ENCODE data around the gene ZC3H10. TPM values are rescaled to one million over a fixed set of nuclear protein-coding genes. Genes with fewer than 3 reads are reported as not detected.
"Not testable (repeated sequence)": the region's sequence is repeated elsewhere in the genome, so short reads cannot be mapped to it uniquely, and the experiment has no call there.

The ZC3H10 gene, protein sequence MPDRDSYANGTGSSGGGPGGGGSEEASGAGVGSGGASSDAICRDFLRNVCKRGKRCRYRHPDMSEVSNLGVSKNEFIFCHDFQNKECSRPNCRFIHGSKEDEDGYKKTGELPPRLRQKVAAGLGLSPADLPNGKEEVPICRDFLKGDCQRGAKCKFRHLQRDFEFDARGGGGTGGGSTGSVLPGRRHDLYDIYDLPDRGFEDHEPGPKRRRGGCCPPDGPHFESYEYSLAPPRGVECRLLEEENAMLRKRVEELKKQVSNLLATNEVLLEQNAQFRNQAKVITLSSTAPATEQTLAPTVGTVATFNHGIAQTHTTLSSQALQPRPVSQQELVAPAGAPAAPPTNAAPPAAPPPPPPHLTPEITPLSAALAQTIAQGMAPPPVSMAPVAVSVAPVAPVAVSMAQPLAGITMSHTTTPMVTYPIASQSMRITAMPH
- polyA plus RNA-seq (ENCODE audit: insufficient read depth in 1 of 5, insufficient read length in 5 of 5, low replicate concordance in 1 of 5) = 1 to 10 TPM; 5.1 to 6.8 (median 6.2) TPM
- long read RNA-seq, donor 1, full-length matches to known transcripts = 9 of 9 reads
- long read RNA-seq, donor 1, partial matches to known transcripts = 0 of 9 reads
- long read RNA-seq, donor 1, other reads (novel, unspliced or antisense) = 0 of 9 reads
- long read RNA-seq, donor 2, full-length matches to known transcripts = 6 of 6 reads
- long read RNA-seq, donor 2, partial matches to known transcripts = 0 of 6 reads
- long read RNA-seq, donor 2, other reads (novel, unspliced or antisense) = 0 of 6 reads
- long read RNA-seq, donor 3, full-length matches to known transcripts = 9 of 9 reads
- long read RNA-seq, donor 3, partial matches to known transcripts = 0 of 9 reads
- long read RNA-seq, donor 3, other reads (novel, unspliced or antisense) = 0 of 9 reads
- long read RNA-seq, donor 4, full-length matches to known transcripts = 5 of 5 reads
- long read RNA-seq, donor 4, partial matches to known transcripts = 0 of 5 reads
- long read RNA-seq, donor 4, other reads (novel, unspliced or antisense) = 0 of 5 reads
- long read RNA-seq, donor 5, full-length matches to known transcripts = 6 of 6 reads
- long read RNA-seq, donor 5, partial matches to known transcripts = 0 of 6 reads
- long read RNA-seq, donor 5, other reads (novel, unspliced or antisense) = 0 of 6 reads
- long read RNA-seq, donor 6, full-length matches to known transcripts = 9 of 9 reads
- long read RNA-seq, donor 6, partial matches to known transcripts = 0 of 9 reads
- long read RNA-seq, donor 6, other reads (novel, unspliced or antisense) = 0 of 9 reads
- long read RNA-seq, donor 7, partial matches to known transcripts = 0 of 1 reads
- long read RNA-seq, donor 7, other reads (novel, unspliced or antisense) = 0 of 1 reads
- long read RNA-seq, donor 8, full-length matches to known transcripts = 3 of 3 reads
- long read RNA-seq, donor 8, partial matches to known transcripts = 0 of 3 reads
- long read RNA-seq, donor 8, other reads (novel, unspliced or antisense) = 0 of 3 reads

DNA sequence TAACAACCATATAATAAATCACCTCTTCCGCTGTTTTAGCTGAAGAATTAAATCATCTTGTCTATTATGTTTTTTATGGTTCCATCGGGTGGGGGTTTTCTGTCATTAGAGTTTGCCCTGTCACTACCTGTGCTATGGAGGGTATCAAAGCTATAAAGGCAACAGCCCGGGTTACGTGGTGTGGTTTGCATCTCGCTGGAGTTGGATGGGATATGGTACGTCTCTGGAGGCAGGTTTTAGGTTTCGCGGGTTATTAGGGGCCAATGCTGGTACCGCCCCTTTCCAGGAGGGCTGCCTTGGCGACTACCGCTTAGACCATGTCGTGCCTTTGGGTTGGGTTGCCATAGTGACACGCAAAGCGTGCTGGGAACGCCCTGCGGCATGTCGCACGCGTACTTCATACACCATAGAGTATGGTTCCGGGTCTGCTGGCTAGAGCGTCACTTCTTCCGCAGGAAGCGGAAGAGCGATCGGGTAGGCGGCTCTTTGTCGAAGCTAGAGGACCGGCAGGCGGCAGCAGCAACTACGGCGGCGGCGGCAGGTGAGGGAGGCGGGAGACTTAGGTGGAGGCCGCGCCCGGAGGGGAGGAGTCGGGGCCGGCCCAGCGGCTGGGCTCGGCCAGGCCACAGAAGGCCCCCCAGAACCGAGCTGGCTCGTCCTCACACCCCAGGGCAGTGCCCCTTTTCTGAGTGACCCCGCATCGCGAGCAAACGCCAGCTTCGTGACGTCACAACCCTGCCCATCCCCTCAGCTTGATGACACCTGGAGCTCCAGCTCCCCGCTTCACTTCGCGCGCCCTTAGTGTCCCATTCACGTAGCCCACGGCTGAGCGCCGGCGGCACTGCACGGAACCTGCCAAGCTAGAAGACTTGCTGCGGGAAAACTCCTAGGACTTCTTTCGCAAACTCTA is at the start of gene ZC3H10:
TSS of gene ZC3H10 (plus strand) at position 489 of the 910 bp plus-strand sequence. CDS start 2,297 bp downstream, outside the sequence.
- peak; percentile 99 for DNase-seq

DNA sequence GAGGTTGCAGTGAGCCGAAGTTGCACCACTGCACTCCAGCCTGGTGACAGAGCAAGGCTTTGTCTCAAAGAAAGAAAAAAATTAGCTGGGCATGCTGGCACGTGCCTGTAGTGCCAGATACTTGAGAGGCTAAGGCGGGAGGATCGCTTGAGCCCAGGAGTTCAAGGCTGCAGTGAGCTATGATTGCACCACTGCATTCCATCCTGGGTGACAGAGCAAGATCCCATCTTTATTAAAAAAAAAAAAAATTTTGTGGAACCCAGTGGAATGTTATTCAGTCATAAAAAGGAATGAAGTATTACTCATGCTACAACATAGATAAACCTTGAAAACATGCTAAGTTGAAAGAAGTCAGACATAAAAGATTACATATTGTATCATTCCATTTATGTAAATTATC is 46.4 kb upstream of the ZC3H10 start:
- no peak for DNase-seq

DNA sequence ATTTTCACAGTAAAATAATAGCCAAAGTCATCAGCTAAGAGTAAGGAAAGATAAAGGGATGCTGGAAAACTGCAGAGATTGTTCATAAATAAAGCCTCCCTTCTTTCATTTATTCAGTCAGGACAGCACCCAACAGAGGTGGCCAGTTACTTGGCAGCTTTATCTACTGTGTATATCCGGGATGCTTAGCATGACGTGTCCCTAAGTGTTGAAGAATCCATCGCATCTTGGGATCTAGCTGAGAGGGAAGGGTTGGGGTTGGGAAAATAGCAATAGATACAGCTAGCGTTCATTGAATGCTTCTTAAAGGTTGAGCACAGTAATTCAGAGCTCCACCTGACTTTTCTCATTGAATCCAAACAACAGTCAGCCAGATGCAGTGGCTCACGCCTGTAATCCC is 43.7 kb upstream of the ZC3H10 start:
- no peak for DNase-seq

DNA sequence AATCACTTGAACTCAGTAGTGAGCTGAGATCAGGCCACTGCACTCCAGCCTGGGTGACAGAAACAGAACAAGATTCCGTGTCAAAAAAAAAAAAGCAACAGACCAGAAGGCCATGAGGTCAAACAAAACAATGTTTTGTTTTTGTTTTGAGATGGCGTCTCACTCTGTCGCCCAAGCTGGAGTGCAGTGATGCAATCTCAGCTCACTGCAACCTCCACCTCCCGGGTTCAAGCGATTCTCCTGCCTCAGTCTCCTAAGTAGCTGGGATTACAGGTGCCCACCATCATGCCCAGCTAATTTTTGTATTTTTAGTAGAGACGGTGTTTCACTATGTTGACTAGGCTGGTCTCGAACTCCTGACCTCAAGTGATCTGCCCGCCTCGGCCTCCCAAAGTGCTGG is 40.1 kb upstream of the ZC3H10 start:
- not testable (repeated sequence) for DNase-seq

DNA sequence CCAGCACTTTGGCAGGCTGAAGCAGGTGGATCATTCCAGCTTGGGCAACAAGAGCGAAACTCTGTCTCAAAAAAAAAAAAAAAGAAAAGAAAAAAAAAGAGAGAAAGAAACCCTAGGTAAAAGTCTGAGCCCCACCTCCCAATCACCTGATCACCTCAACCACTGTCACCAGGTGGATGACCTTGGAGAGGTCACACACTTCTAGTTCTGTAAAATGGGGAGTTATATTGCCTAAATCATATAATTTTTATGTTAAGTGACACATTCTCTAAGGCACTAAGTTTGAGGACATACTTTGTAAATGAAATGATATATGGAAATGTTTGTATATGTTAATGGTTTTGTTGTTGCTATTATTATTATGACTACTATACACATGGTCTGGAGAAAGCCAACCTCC is 39.6 kb upstream of the ZC3H10 start:
- no peak for DNase-seq

DNA sequence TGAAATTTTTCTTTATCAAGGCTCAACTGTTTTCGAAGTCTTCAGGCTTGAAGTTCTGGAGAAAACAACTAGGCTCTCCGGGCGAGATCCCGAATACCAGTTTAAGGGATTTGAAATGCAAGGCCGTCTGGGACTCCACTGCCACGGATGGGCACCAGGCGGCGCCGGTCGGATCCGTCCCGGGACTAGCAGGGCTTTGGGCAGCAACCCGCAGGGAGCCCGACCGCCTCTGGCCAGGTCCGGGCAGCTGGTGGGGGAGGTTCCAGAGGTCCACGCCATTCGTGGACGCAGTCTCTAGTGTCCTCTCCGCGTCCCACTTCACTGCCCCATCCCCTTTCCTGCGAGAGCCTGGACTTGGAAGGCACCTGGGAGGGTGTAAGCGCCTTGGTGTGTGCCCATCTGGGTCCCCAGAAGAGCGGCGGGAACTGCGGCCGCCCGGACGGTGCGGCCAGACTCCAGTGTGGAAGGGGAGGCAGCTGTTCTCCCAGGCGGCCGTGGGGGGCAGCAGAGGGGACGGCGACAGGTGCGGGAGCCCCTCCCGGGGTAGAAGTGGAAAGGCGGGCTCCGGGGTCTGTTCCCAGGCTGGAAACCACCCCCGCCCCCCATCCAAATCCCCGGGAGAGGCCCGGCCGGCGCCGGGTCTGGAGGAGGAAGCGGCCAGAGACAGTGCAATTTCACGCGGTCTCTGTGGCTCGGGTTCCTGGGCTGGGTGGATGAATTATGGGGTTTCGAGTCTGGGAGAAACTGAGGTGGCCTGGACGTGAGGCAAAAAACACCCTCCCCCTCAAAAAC is 38.9 kb upstream of the ZC3H10 start:
- peak; percentile 70 to 72 for DNase-seq

DNA sequence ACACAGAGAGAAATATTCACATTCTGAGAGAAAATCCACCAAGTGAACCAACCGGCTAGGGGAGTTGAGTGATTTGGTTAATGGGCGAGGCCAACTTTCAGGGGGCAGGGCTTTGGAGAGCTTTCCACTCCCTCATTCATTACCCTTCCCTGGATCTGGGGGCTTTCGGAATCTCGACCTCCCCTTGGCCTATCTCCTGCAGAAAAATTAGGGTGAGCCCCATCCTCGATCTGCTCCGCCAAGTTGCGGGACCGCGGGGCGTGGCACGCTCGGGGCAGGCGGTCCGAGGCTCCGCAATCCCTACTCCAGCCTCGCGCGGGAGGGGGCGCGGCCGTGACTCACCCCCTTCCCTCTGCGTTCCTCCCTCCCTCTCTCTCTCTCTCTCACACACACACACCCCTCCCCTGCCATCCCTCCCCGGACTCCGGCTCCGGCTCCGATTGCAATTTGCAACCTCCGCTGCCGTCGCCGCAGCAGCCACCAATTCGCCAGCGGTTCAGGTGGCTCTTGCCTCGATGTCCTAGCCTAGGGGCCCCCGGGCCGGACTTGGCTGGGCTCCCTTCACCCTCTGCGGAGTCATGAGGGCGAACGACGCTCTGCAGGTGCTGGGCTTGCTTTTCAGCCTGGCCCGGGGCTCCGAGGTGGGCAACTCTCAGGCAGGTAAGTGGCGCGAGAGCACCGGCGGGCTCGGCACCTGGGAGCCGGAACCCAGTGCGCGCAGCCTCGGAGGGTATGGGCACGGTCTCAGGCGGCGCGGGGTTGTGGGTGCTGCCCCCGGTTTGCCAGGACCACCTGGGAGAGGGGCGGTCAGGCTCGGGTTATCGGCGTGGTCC is 38.1 kb upstream of the ZC3H10 start, which contains the start of gene ERBB3:
TSS of gene ERBB3 (plus strand) at position 443 of the 833 bp plus-strand sequence. CDS start at position 579, 136 bp downstream.
- peak; percentile 75 to 80 for DNase-seq

DNA sequence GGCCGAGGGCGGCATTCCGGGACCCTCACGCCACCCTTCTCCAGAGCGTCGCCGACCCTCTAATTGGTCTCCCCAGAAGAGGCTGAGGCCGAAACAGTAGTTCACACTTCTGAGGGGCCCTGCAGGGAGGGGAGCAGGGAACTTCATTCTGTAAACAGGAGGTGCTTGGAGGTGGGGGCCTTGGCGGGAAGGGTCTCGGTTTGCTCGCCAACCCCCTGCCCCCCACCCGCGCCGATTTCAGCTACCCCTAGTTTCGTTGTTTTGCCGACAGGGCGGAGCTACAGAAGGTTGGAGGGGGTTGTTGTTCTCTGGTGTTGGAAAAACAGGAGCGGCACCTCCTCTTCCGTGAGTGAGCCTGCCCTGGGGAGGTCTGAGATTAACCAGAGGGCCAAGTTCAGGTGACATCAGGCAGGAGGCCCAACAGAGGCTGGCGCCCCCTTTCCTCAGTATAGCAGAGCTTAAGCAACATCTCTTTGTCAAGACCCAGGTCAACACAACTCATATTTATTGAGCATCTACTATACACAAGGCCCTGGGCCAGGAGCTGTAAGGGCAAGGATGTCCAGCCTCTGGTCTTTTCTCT is 37.4 kb upstream of the ZC3H10 start:
- no peak for DNase-seq

DNA sequence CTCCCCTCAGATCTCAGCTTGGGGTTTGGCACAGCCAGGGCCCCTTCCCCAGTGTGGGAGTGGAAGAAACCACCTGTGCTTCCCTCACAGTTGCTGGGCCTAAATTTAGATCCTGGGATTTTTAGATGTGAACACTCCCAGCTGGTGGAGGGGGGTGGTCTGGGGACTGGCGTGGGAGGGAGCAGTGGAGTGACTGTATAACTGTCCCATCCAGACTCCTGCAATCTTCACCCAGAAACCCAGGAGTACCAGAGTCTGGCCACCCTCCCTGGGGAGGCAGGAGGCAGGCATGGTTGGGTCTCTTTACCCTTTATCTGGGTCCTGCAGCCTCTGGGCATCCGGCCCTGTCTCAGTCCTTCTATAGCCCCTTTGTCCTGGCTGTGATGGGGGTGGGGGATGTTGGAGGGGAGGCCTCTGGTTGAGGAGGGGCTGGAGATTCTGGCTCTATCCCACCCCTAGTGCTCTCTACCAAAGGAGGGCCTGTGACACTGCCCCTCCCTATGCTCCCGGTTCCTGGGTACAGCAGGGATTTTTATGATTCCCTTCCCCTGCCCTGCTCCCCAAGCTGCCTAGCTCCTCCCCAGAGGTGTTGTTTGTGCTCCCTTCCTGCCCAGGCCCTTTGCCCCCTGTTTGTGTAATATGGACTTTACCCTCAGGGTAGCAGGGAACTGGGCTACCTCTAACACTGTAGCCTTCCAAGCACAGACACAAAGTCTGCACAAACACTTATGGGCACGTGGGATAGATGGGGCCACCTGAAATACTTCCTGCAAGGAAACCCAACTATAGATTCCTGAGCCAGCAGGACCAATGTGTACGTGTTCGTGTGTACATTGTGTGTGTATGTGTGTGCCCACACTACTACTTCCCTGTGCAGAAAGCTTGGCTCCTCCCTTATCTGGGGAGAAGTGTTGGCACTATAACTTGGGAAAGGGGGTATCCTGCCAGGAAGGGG is 36.4 kb upstream of the ZC3H10 start:
- DNase-seq = no peak

DNA sequence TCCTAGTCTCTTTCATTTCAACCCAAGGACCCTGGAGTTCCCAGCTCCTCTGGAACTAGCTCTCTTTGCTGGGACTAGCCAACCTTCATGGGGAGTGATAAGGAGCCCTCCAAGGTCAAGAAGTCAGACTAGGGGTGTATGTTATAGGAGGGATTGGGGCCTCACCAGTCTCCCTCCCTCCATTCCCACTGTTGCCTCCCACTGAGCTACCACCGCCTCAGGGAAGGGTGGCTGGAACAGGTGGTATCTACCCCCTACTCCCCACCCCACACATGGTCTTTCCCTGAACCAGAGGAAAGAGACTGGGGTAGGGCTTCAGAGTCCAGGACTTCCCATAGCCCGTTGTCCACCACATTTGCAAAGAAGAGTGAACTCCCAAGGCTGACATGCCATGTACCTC is 35.7 kb upstream of the ZC3H10 start:
- no peak for DNase-seq

DNA sequence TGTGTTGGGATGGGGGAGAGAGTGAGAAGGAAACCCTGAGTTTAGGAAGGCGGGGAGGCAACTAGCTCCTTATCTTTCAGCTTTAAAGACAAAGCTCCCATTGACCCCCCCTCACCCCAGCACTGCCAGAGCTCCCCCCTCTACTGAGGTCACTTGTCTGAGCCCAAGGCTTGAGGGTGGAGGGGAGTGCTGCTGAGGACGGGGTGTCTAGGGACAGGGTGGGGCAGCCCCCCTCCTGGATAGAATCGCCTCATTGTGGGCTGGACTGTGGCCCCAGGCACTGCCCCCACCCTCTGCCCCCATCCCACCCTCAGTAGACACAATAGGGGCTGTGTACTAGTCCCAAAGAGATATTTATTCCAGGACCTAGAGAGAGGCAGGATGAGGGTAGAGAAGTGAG is 35.1 kb upstream of the ZC3H10 start:
- DNase-seq = no peak

DNA sequence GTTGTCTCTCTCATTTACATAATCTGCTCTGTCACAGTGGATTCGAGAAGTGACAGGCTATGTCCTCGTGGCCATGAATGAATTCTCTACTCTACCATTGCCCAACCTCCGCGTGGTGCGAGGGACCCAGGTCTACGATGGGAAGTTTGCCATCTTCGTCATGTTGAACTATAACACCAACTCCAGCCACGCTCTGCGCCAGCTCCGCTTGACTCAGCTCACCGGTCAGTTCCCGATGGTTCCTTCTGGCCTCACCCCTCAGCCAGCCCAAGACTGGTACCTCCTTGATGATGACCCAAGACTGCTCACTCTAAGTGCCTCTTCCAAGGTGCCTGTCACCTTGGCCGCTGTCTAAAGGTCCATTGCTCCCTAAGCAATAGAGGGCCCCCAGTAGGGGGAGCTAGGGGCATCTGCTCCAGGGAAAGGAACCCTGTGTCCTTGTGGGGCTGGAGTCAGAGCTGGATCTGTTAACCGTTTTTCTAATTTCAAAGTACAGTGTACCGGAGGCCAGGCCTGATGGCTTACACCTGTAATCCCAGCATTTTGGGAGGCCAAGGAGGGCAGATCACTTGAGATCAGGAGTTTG is 33.0 kb upstream of the ZC3H10 start:
- no peak for DNase-seq

DNA sequence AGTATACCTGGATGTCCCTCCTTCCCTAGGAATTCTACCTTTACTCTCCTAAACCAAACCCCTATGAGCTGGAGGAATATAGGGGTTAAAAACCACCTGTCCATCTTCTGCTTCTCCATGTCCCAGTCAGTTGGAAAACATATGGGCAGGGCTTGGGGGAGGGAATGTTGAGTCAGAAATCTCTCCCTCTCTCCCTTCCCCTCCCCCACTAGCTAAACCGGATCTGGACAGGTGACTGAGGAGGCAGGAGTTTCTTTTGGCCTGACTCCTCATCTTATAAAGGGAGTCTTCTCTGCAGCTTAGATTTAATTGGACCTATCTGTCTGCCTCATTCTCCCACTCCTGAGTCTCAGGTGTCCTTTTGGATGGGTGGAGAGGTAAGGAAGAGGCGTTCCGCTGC is 32.0 kb upstream of the ZC3H10 start:
- no peak for DNase-seq

DNA sequence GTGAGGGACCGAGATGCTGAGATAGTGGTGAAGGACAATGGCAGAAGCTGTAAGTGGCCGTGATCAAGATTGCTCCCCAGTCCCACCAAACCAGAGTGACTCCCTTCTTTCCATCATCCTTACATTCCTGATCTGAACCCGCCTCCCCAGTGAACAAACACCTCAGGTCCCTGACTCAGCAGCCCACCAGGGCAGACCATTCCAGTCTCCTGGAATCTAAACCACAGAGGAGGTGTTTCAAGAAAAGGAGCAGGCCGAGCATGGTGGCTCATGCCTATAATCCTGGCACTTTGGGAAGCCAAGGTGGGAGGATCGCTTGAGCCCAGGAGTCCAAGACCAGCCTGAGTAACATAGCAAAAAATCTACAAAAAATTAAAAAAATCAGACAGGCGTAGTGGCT is 31.5 kb upstream of the ZC3H10 start:
- DNase-seq = no peak

DNA sequence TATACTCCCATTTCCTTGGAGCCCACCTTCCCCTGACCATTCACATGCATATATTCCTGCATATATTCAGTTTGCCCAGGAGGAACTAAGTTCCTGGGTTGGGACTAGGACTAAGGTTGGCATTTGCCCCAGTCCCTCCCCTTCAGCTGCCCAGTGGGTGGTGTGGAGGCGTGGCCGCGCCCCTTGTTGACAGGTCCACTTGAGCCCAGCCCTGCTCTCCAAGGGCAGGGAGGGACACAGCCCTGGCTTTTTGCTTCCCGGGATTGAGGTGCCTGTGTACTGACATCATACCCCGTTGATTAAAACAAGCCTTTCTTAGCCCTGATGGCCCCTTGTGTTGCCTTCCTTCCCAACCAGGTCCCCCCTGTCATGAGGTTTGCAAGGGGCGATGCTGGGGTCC is 30.8 kb upstream of the ZC3H10 start:
- peak in 1 of 2 donors; percentile 48 for DNase-seq

DNA sequence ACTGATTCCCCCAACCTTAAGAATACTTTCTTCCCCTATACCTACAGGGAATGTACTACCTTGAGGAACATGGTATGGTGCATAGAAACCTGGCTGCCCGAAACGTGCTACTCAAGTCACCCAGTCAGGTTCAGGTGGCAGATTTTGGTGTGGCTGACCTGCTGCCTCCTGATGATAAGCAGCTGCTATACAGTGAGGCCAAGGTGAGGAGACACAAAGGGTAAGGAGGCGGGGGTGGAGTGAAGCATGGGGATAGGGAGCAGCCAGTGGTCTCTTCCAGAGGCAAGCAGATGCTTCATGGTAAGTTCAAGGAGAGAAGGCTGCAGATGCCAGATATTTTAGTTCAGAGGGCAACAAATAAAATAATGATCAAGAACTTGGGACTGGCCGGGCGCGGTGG is 20.3 kb upstream of the ZC3H10 start:
- DNase-seq = no peak

Data from right lung (tissue), 10 donors.